Uterus (tissue), 4 donors: ENCODE results near the gene CTBP1. TPM values are rescaled to one million over a fixed set of nuclear protein-coding genes. Genes with fewer than 3 reads are reported as not detected.

Experiments
- DNase-seq, 2 donors: peaks; one replicate each; pipeline ENCODE4 v3.0.0-alpha.2; 2019 to 2020
- H3K27ac ChIP-seq, 2 donors: fragments of 200-600 bp; sonication (generic); 1 replicate in 1 of 2; 2 replicates in 1 of 2; pipeline ENCODE4 v1.5.1; 2016 to 2018
- H3K27me3 ChIP-seq, 2 donors: fragments of 200-600 bp; sonication (generic); one replicate each; pipeline ENCODE4 v1.5.1; 2018 to 2019; ENCODE audit warnings: control low read depth in 1 of 2
- H3K36me3 ChIP-seq, 2 donors: fragments of 200-600 bp; sonication (generic); one replicate each; pipeline ENCODE4 v1.5.1; 2019; ENCODE audit warnings: control low read depth in 1 of 2
- H3K4me1 ChIP-seq, 2 donors: fragments of 200-600 bp; sonication (generic); one replicate each; pipeline ENCODE4 v1.5.1; 2018 to 2019; ENCODE audit warnings: control low read depth in 1 of 2
- H3K4me3 ChIP-seq, 2 donors: fragments of 200-600 bp; sonication (generic); 1 replicate in 1 of 2; 2 replicates in 1 of 2; pipeline ENCODE4 v1.5.1; 2018 to 2019; ENCODE audit warnings: mild to moderate bottlenecking in 1 of 2
- H3K9me3 ChIP-seq, 2 donors: fragments of 200-600 bp; sonication (generic); one replicate each; pipeline ENCODE4 v1.5.1; 2019; ENCODE audit warnings: control low read depth in 1 of 2
- CTCF ChIP-seq, 4 experiments: fragments of 200-600 bp in 2 of 4; fragments of 450-650 bp in 2 of 4; sonication (generic) in 2 of 4; IDR thresholded peaks; one replicate each; pipeline ENCODE4 v1.5.1; 2016 to 2019; ENCODE audit warnings: antibody characterized with exemption in 4 of 4, mild to moderate bottlenecking in 2 of 4, moderate library complexity in 1 of 4
- POLR2A ChIP-seq, 2 donors: fragments of 450-650 bp; IDR thresholded peaks; one replicate each; pipeline ENCODE4 v1.6.1; 2016; ENCODE audit warnings: antibody characterized with exemption in 2 of 2, mild to moderate bottlenecking in 1 of 2, moderate library complexity in 1 of 2
- intact Hi-C: fragments of 100-400 bp; cut with DNase I; formaldehyde crosslinking; loops from one replicate; pipeline ENCODE4 v1.15.1; 2023; ENCODE audit warnings: low total_unique reads
- total RNA-seq, 4 donors: library from RNA; depleted of rRNA in 3 of 4; stranded (reverse); fragments of >200 nt in 3 of 4; gene quantifications; one replicate each; pipeline versions ENCODE4 v1.1.0 to v1.2.4, GENCODE V29; 2014 to 2023
- donor health status: DM: yes; HTN: yes; CAD: no.

CTBP1 gene
- total RNA-seq, 4 donors from 2014 or later, result 104 to 193 (median 162) TPM

- H3K36me3 ChIP-seq, result no peaks in the 10 kb centered on the region
- TF ChIP-seq POLR2A (IDR thresholded peaks at IDR 0.05), result no peak
- no peak for TF ChIP-seq CTCF (IDR thresholded peaks at IDR 0.05)
- H3K4me1 ChIP-seq, result peaks cover 7 to 19% of the 10 kb centered on the region in 2 donors
- DNase-seq, result no peak
- intact Hi-C loops, result no loop called here
- no peaks in the 10 kb centered on the region for H3K27me3 ChIP-seq
- peak overlapping the region in 1 of 2 donors; percentile 44 for H3K4me3 ChIP-seq
- no peaks in the 10 kb centered on the region for H3K9me3 ChIP-seq
- H3K27ac ChIP-seq, result peak overlapping the region; percentile 94 to 96
Observed at GRCh38 chr4:1170156-1170975, 78.6 kb downstream of the CTBP1 start.

DNA sequence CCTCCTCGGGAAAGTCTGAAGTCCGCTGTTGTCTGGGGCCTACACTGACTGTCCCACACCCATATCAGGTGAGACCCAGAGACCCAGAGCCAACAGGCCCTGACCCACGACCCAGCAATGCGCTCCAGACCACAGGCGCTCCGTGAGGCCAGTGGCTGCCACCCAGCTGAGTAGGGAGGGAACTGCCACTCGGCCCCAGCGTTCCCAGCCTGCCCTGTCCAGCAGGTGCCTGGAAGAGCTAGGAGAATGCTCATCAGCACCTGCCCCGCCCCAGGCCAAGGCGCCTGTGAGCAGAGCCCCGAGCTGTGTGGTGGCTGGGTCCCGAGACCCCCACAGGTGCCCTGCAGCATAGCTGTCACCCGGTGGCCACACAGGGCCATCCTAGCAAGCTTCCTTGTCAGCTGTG, 79.2 kb downstream of the CTBP1 start:
- DNase-seq, result no peak
- H3K36me3 ChIP-seq, result no peaks in the 10 kb centered on the region
- intact Hi-C loops, result loop anchor here (5.0 kb wide), 1 partner anchor 78 kb away; the partner anchor contains the start of gene CTBP1
- TF ChIP-seq POLR2A (IDR thresholded peaks at IDR 0.05) (no peak), CTCF (IDR thresholded peaks at IDR 0.05) (no peak)
- H3K27me3 ChIP-seq, result no peaks in the 10 kb centered on the region
- peak overlapping the region; percentile 94 to 96 for H3K27ac ChIP-seq
- H3K9me3 ChIP-seq, result no peaks in the 10 kb centered on the region
- H3K4me1 ChIP-seq, result peaks cover 7 to 19% of the 10 kb centered on the region in 2 donors
- H3K4me3 ChIP-seq, result no peak overlapping the region

- DNase-seq, result no peak
- intact Hi-C loops, result loop anchor here (5.0 kb wide), 1 partner anchor 78 kb away; the partner anchor contains the start of gene CTBP1
- TF ChIP-seq POLR2A (IDR thresholded peaks at IDR 0.05) (no peak), CTCF (IDR thresholded peaks at IDR 0.05) (no peak)
- Histone ChIP-seq H3K4me3 (no peak overlapping the region), H3K27ac (peak overlapping the region; percentile 94 to 96), H3K9me3 (no peaks in the 10 kb centered on the region), H3K36me3 (no peaks in the 10 kb centered on the region), H3K27me3 (no peaks in the 10 kb centered on the region), H3K4me1 (peaks cover 7 to 19% of the 10 kb centered on the region in 2 donors)
Observed at GRCh38 chr4:1169171-1169671, 79.7 kb downstream of the CTBP1 start.

- no peak for DNase-seq
- intact Hi-C loops, result loop anchor here (5.0 kb wide), 1 partner anchor 79 kb away; the partner anchor contains the start of gene CTBP1
- no peak for TF ChIP-seq POLR2A (IDR thresholded peaks at IDR 0.05)
- TF ChIP-seq CTCF (IDR thresholded peaks at IDR 0.05), result no peak
- Histone ChIP-seq H3K27ac (peak overlapping the region; percentile 94 to 96), H3K4me1 (peaks cover 0 to 19% of the 10 kb centered on the region in 2 donors), H3K36me3 (no peaks in the 10 kb centered on the region), H3K27me3 (no peaks in the 10 kb centered on the region), H3K4me3 (no peak overlapping the region), H3K9me3 (no peaks in the 10 kb centered on the region)
Observed at GRCh38 chr4:1168191-1169101, 80.5 kb downstream of the CTBP1 start.
